Myocyte (in vitro differentiated cells): Measurements from ENCODE around the gene COL6A3. TPM values are rescaled to one million over a fixed set of nuclear protein-coding genes. Genes with fewer than 3 reads are reported as not detected.

Source experiments
- DNase-seq: peaks from one replicate; pipeline ENCODE4 v3.0.0-alpha.2; 2012; ENCODE audit warnings: low read depth
- total RNA-seq: library from RNA; depleted of rRNA; stranded (reverse); fragments of >200 nt; gene quantifications from 2 replicates; pipeline ENCODE4 v1.2.3, GENCODE V29; 2014

Gene COL6A3
- total RNA-seq, 1 donor from 2014 or later, result 9.1 TPM

GRCh38 chr2:237350070-237350469 is 63.9 kb downstream of the COL6A3 start:
- DNase-seq, result no peak

- no peak for DNase-seq
These were observed 65.6 kb downstream of the COL6A3 start for GRCh38 chr2:237348281-237348865.

GRCh38 chr2:237345891-237346640 is 67.9 kb downstream of the COL6A3 start:
- peak; percentile 87 for DNase-seq

GRCh38 chr2:237345411-237345810 is 68.6 kb downstream of the COL6A3 start:
- peak; percentile 78 for DNase-seq

- DNase-seq, result no peak
These were observed 69.0 kb downstream of the COL6A3 start for GRCh38 chr2:237344942-237345341.

GRCh38 chr2:237343993-237344392 is 70.0 kb downstream of the COL6A3 start:
- DNase-seq, result no peak

GRCh38 chr2:237341872-237342271 is 72.1 kb downstream of the COL6A3 start:
- no peak for DNase-seq

GRCh38 chr2:237337586-237337985 is 76.4 kb downstream of the COL6A3 start:
- DNase-seq, result no peak

GRCh38 chr2:237336131-237336530 is 77.8 kb downstream of the COL6A3 start:
- DNase-seq, result peak; percentile 66

GRCh38 chr2:237333748-237334147 is 80.2 kb downstream of the COL6A3 start:
- no peak for DNase-seq

- no peak for DNase-seq
These were observed 83.4 kb downstream of the COL6A3 start for GRCh38 chr2:237330541-237330940.

- no peak for DNase-seq
These were observed 86.6 kb downstream of the COL6A3 start for GRCh38 chr2:237327175-237327950.

- DNase-seq, result no peak
These were observed 87.4 kb downstream of the COL6A3 start for GRCh38 chr2:237326266-237327171.

GRCh38 chr2:237324837-237325236 is 89.1 kb downstream of the COL6A3 start:
- no peak for DNase-seq

- DNase-seq, result no peak
These were observed 89.5 kb downstream of the COL6A3 start for GRCh38 chr2:237324405-237324831.

GRCh38 chr2:237323656-237324055 is 90.3 kb downstream of the COL6A3 start:
- DNase-seq, result no peak

GRCh38 chr2:237322564-237322963 is 91.4 kb downstream of the COL6A3 start:
- DNase-seq, result no peak

GRCh38 chr2:237321746-237322145 is 92.2 kb downstream of the COL6A3 start:
- no peak for DNase-seq

- no peak for DNase-seq
These were observed 93.0 kb downstream of the COL6A3 start for GRCh38 chr2:237320801-237321560.

- no peak for DNase-seq
These were observed 94.1 kb downstream of the COL6A3 start for GRCh38 chr2:237319887-237320286.
